Mammary microvascular endothelial cell (primary cell): ENCODE measurements around the gene KCNC2. TPM values are rescaled to one million over a fixed set of nuclear protein-coding genes. Genes with fewer than 3 reads are reported as not detected.

Experiments used
- total RNA-seq: library from RNA; depleted of rRNA; stranded (reverse); fragments of >200 nt; gene quantifications from 2 replicates; pipeline ENCODE4 v1.2.3, GENCODE V29; 2015

Gene KCNC2
- not detected in 2 replicates for total RNA-seq

GRCh38 chr12:75209812-75210138 lies at the start of gene KCNC2:
Gene KCNC2, minus strand, starts transcription at chr12:75209839.

Other genes starting within 250 kb of the KCNC2 start
- 0.15 and 0.27 TPM in 2 replicates for gene CAPS2, start 120.5 kb upstream of the KCNC2 start, total RNA-seq
- gene GLIPR1L1, start 124.8 kb upstream of the KCNC2 start, total RNA-seq = not detected in 2 replicates
- gene GLIPR1L2, start 181.2 kb upstream of the KCNC2 start, total RNA-seq = 0.05 and 0.07 TPM in 2 replicates